ENCODE results near the gene SPTLC3.

SPTLC3 gene

DNA sequence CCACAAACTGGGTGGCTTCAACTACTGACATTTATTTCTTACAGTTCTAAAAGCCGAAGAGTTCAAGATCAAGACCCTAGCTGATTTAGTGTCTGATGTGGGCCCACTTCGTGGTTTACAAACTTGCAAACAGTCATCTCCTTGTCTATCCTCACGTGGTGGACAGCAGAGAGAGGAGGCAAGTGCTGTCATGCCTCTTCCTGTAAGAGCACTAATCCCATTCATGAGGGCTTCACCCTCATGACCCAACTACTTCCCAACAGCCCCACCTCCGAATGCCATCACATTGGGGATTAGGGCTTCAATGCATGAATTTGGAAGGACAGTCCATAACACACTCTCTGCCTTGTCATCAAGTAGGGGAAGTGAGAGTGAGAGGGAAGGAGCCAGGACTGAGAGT, 196.7 kb downstream of the SPTLC3 start:
- no peak for DNase-seq

- no peak for DNase-seq
Observed at GRCh38 chr20:13205848-13206434, 197.2 kb downstream of the SPTLC3 start.

- no peak for DNase-seq
Observed at GRCh38 chr20:13207016-13207415, 198.2 kb downstream of the SPTLC3 start.

GRCh38 chr20:13211956-13212618, 203.3 kb downstream of the SPTLC3 start:
- DNase-seq: no peak

DNA sequence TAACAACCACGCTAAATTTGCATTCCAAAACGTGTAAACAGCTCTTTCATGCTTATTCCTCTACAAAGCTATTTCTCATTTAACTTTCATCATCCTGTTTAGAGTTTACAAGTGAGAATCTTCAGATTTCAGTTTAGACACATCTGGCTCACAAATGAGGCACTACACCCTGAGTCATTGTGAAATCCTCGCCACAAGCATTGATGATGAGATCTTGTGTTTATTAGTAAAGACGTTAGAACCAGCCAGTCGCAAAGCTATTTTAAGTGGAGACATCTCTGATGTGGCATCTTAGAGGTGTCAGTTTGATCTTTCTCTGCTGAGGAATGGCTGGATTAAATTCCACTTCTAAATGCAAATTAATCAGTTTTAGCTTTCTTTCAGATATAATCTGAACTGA, 204.0 kb downstream of the SPTLC3 start:
- DNase-seq: peak; percentile 14

DNA sequence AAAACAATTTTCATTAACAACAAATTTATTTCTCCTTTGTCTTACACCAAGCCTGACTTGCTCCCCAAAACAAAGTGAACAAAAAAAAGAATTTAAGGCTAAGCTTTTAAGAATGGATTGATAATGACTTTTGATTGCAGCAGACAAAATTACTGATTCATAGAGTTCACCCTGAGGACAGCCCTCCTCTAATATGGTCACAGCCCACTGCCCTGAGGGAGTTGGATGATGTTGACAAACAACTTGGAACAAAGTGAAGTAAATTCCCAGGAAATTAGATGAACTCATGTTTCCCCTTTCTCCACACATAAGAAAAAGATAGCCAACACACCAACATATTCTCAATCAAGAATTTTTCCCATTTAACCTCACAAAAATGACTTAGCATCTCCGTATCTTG, 204.6 kb downstream of the SPTLC3 start:
- no peak for DNase-seq

DNA sequence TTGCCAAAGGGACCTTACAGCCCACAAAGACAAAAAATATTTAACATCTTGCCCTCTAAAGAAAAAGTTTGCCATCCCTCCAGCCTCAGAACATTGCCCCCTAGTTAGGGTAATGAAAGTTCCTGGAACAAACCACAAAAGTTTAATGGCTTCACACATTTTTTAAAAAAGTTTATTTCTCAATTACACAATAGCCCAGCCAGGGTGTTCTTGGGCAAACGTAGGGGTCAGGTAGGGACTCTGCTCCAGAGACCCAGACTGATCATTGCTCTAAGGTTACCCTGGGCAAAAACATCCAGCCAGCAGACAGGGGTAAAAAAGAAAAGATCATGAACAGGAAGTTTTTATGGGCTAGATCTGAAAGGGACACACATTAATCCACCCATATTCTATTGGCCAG, 207.8 kb downstream of the SPTLC3 start:
- DNase-seq: no peak

All from eye (tissue), 1 donor.